ENCODE measurements around the gene ZMYND19.

The ZMYND19 gene

DNA sequence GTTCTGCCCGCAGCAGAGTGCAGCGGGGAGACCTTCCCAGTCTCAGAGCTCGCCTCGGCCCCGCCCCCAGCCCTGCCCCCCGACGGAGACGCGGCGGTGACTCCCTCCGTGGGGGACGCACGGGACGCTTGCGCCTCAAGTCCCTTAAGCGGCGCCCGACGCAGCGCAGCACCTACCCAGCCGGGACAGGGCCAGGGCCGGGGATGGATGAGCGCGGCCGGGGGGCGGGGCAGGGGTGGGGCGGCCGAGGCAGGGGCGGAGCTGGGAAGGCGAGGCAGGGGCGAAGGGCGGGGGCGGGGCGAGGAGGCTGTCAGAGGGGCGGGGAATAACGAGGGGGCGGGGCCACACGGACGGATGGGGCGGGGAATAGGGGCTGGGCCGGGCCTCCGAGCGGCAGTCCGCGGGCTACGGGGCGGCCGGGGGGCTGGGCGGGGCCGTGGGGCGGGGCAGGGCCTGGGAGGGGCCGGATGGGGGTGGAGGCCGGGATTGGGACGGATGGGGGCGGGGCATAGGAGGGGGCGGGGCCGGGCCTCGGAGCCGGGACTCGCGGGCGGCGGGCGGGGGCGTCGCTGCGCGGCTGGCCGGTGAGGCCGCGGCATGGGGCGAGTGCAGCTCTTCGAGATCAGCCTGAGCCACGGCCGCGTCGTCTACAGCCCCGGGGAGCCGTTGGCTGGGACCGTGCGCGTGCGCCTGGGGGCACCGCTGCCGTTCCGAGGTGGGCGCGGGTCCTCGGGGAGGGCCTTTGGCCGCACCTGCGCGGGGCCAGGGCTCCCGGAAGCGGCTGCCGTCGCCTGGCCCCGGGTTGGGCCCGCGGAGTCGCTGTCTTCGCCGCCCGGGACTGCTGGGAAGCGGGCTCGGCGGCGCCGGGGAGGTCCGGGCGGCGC lies 15.1 kb upstream of the ZMYND19 start, which contains the start of gene ARRDC1:
Gene ARRDC1 (plus strand): TSS at position 566 of the 884 bp plus-strand sequence. CDS start 32 bp downstream, at position 598.
- Histone ChIP-seq H3K27ac (replicated peaks) (peak within 1 kb of the TSS; percentile 87), H3K4me3 (replicated peaks; ENCODE audit: insufficient read depth, low read length) (peak within 1 kb of the TSS; percentile 80), H3K27me3 (ENCODE audit: insufficient read depth, poor library complexity, severe bottlenecking) (no peaks in the 10 kb centered on the region)
- DNase-seq (ENCODE audit: low read depth in 1 of 2, low spot score in 1 of 2) = peak; percentile 94 to 95
- TF ChIP-seq POLR2AphosphoS5 (IDR thresholded peaks at IDR 0.05; ENCODE audit: low read depth) = peak; percentile 63
- TF ChIP-seq, protein P1, sequence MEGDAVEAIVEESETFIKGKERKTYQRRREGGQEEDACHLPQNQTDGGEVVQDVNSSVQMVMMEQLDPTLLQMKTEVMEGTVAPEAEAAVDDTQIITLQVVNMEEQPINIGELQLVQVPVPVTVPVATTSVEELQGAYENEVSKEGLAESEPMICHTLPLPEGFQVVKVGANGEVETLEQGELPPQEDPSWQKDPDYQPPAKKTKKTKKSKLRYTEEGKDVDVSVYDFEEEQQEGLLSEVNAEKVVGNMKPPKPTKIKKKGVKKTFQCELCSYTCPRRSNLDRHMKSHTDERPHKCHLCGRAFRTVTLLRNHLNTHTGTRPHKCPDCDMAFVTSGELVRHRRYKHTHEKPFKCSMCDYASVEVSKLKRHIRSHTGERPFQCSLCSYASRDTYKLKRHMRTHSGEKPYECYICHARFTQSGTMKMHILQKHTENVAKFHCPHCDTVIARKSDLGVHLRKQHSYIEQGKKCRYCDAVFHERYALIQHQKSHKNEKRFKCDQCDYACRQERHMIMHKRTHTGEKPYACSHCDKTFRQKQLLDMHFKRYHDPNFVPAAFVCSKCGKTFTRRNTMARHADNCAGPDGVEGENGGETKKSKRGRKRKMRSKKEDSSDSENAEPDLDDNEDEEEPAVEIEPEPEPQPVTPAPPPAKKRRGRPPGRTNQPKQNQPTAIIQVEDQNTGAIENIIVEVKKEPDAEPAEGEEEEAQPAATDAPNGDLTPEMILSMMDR (IDR thresholded peaks at IDR 0.05; ENCODE audit: insufficient read depth, low read length) = no peak
- TF ChIP-seq, protein P2, sequence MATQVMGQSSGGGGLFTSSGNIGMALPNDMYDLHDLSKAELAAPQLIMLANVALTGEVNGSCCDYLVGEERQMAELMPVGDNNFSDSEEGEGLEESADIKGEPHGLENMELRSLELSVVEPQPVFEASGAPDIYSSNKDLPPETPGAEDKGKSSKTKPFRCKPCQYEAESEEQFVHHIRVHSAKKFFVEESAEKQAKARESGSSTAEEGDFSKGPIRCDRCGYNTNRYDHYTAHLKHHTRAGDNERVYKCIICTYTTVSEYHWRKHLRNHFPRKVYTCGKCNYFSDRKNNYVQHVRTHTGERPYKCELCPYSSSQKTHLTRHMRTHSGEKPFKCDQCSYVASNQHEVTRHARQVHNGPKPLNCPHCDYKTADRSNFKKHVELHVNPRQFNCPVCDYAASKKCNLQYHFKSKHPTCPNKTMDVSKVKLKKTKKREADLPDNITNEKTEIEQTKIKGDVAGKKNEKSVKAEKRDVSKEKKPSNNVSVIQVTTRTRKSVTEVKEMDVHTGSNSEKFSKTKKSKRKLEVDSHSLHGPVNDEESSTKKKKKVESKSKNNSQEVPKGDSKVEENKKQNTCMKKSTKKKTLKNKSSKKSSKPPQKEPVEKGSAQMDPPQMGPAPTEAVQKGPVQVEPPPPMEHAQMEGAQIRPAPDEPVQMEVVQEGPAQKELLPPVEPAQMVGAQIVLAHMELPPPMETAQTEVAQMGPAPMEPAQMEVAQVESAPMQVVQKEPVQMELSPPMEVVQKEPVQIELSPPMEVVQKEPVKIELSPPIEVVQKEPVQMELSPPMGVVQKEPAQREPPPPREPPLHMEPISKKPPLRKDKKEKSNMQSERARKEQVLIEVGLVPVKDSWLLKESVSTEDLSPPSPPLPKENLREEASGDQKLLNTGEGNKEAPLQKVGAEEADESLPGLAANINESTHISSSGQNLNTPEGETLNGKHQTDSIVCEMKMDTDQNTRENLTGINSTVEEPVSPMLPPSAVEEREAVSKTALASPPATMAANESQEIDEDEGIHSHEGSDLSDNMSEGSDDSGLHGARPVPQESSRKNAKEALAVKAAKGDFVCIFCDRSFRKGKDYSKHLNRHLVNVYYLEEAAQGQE (IDR thresholded peaks at IDR 0.05; ENCODE audit: insufficient replicate concordance, low read depth) = peak; percentile 50
- no peak for TF ChIP-seq GABPA (IDR thresholded peaks at IDR 0.05; ENCODE audit: low read depth)
- TF ChIP-seq SPI1 (IDR thresholded peaks at IDR 0.05; ENCODE audit: borderline replicate concordance, low read depth) = no peak

DNA sequence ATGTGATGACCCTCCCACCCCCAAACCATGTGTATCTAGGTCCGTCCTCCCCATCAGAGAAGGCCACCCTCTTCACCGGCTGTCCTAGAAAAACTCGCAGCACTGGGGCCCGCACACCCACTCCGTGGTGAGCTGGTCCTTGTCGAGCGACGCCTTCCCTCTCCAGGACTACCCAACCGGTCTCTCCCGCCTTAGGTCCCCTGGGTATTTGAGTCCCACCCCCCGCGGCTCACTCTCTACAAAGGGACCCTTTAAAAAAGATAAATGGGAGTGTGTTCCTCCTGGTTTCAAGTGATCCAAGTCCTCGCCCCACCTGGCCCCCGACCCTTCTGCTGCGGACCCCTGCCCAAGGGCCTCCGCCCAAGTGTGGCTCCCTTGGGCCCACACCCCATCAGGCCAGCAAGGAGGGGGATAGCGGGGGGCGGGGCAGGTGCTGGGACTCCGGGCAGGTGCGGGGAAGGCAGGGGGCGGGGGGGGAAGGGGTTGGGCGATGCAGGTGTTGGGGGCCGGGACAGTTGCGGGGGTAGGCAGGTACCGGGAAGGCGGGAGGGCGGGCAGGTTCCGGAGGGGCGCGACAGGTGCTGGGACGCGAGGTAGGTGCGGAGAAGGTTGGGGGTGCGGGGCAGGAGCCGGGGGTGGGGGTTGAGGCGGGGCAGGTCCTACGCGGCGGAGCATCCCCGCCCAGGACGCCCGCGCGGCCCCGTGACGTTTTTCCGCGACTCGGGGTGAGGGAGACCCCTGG lies 14.2 kb upstream of the ZMYND19 start:
- H3K27me3 ChIP-seq (ENCODE audit: insufficient read depth, poor library complexity, severe bottlenecking) = no peaks in the 10 kb centered on the region
- DNase-seq (ENCODE audit: low read depth in 1 of 2, low spot score in 1 of 2) = no peak
- TF ChIP-seq GABPA (IDR thresholded peaks at IDR 0.05; ENCODE audit: low read depth) (no peak), SPI1 (IDR thresholded peaks at IDR 0.05; ENCODE audit: borderline replicate concordance, low read depth) (no peak), POLR2AphosphoS5 (IDR thresholded peaks at IDR 0.05; ENCODE audit: low read depth) (no peak)
- TF ChIP-seq, protein P2 (IDR thresholded peaks at IDR 0.05; ENCODE audit: insufficient replicate concordance, low read depth) = no peak
- TF ChIP-seq, protein P1 (IDR thresholded peaks at IDR 0.05; ENCODE audit: insufficient read depth, low read length) = no peak
- H3K4me3 ChIP-seq (replicated peaks; ENCODE audit: insufficient read depth, low read length) = peak overlapping the region; percentile 50
- no peak overlapping the region for H3K27ac ChIP-seq (replicated peaks)

DNA sequence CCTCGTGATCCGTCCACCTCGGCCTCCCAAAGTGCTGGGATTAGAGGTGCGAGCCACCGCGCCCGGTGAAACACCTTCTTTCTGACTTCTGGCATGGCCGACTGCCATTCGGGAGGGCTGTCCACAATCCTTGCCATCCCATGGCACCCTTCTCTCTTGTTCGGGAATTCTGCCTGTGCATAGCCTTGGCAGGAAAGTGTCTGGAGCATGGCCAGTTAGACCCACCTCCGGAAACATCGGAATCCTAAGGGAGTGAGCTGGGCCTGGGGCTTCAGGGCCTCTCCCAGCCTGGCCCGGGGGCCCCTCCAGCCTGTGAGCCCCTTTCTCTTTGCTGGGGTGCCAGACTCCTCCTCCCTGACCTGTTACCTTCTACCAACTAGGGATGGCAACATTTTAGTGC lies 13.6 kb upstream of the ZMYND19 start:
- DNase-seq (ENCODE audit: low read depth in 1 of 2, low spot score in 1 of 2) = no peak

DNA sequence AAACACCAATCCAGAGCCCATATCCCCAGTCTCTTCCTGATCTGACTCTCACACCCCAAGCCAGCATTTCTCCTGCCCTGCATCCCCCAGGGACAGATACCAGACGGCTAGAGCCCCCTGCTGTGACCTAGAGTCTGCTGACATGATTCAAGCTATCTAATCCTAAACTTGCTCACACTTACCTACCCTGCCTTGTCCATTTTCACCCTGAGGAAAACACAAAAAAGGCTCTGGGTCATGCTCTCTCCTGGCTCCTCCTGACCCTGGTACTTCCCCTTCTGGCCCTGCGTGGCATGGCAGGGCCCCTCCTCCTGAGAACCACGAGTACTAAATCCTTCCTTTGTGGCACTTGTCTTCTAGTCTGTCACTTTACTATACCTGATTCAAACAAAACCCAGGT lies 12.3 kb upstream of the ZMYND19 start:
- peak in 1 of 2 experiments; percentile 74 for DNase-seq (ENCODE audit: low read depth in 1 of 2, low spot score in 1 of 2)
- H3K4me3 ChIP-seq (replicated peaks; ENCODE audit: insufficient read depth, low read length) = no peak overlapping the region
- H3K27me3 ChIP-seq (ENCODE audit: insufficient read depth, poor library complexity, severe bottlenecking) = no peaks in the 10 kb centered on the region
- TF ChIP-seq, protein P2 (IDR thresholded peaks at IDR 0.05; ENCODE audit: insufficient replicate concordance, low read depth) = no peak
- TF ChIP-seq POLR2AphosphoS5 (IDR thresholded peaks at IDR 0.05; ENCODE audit: low read depth) = 0 out of 2 replicates have a peak, but pooled peaks have one; percentile 22
- peak; percentile 38; the same call in 1 of the 2 replicates for TF ChIP-seq SPI1 (IDR thresholded peaks at IDR 0.05; ENCODE audit: borderline replicate concordance, low read depth)
- H3K27ac ChIP-seq (replicated peaks) = peak overlapping the region; percentile 69

More for the DNA sequence above, 13.6 kb upstream of the ZMYND19 start:
- Histone ChIP-seq H3K27me3 (ENCODE audit: insufficient read depth, poor library complexity, severe bottlenecking) (no peaks in the 10 kb centered on the region), H3K27ac (replicated peaks) (no peak overlapping the region), H3K4me3 (replicated peaks; ENCODE audit: insufficient read depth, low read length) (no peak overlapping the region)
- no peak for TF ChIP-seq GABPA (IDR thresholded peaks at IDR 0.05; ENCODE audit: low read depth)
- no peak for TF ChIP-seq POLR2AphosphoS5 (IDR thresholded peaks at IDR 0.05; ENCODE audit: low read depth)
- no peak for TF ChIP-seq SPI1 (IDR thresholded peaks at IDR 0.05; ENCODE audit: borderline replicate concordance, low read depth)
